Upper lobe of left lung (tissue), 6 donors: ENCODE results near the gene ATF6. TPM values are rescaled to one million over a fixed set of nuclear protein-coding genes. Genes with fewer than 3 reads are reported as not detected.

Experiments
- ATAC-seq, 2 donors: fragments of 200-7000 bp; cut with Tn5 transposase; one replicate each; pipeline ENCODE4 v1.9.1; 2022; ENCODE audit warnings: mild to moderate bottlenecking in 2 of 2, moderate library complexity in 2 of 2; ENCODE audit not compliant: low FRiP score in 2 of 2
- DNase-seq, 2 donors: peaks; one replicate each; pipeline ENCODE4 v3.0.0-alpha.2; 2019 to 2020
- H3K27ac ChIP-seq, 4 donors: fragments of 200-600 bp; sonication (generic); one replicate each; pipeline ENCODE4 v1.5.1; 2016 to 2019
- H3K27me3 ChIP-seq, 4 donors: fragments of 200-600 bp; sonication (generic); one replicate each; pipeline ENCODE4 v1.5.1; 2017 to 2019
- H3K36me3 ChIP-seq, 4 donors: fragments of 200-600 bp; sonication (generic); one replicate each; pipeline ENCODE4 v1.5.1; 2016 to 2019
- H3K4me1 ChIP-seq, 4 donors: fragments of 200-600 bp; sonication (generic); one replicate each; pipeline ENCODE4 v1.5.1; 2018 to 2019
- H3K4me3 ChIP-seq, 4 donors: fragments of 200-600 bp; sonication (generic); one replicate each; pipeline ENCODE4 v1.5.1; 2017 to 2019; ENCODE audit warnings: mild to moderate bottlenecking in 2 of 4, moderate library complexity in 1 of 4
- H3K9me3 ChIP-seq, 4 donors: fragments of 200-600 bp; sonication (generic); one replicate each; pipeline ENCODE4 v1.5.1; 2018 to 2019
- EP300 ChIP-seq, 4 donors: sonication (generic); formaldehyde crosslinking; IDR thresholded peaks; one replicate each; pipeline ENCODE4 v1.5.1; 2017; ENCODE audit warnings: antibody characterized with exemption in 4 of 4, control low read depth in 2 of 4
- POLR2A ChIP-seq, 4 donors: fragments of 450-650 bp; IDR thresholded peaks; one replicate each; pipeline ENCODE4 v1.5.1; 2016 to 2017; ENCODE audit warnings: antibody characterized with exemption in 4 of 4, mild to moderate bottlenecking in 2 of 4
- POLR2AphosphoS5 ChIP-seq, 2 donors: sonication (generic); formaldehyde crosslinking; IDR thresholded peaks; one replicate each; pipeline ENCODE4 v1.5.1; 2017; ENCODE audit warnings: antibody characterized with exemption in 2 of 2
- WGBS, 2 donors: methylation state at CpG; one replicate each; pipeline ENCODE4 v1.1.5; 2017 to 2018; 5-methylcytosine and 5-hydroxymethylcytosine counted together
- total RNA-seq, 6 donors: library from RNA; depleted of rRNA in 4 of 6; stranded (reverse); fragments of >200 nt in 4 of 6; gene quantifications; one replicate each; pipeline versions ENCODE4 v1.1.0 to v1.2.1, GENCODE V29; 2016 to 2021
- TF ChIP-seq, protein P1 (sequence below), 6 experiments: fragments of 450-650 bp in 4 of 6; fragments of 200-600 bp in 2 of 6; sonication (generic) in 2 of 6; IDR thresholded peaks; one replicate each; pipeline ENCODE4 v1.5.1; 2016 to 2019; ENCODE audit warnings: antibody characterized with exemption in 6 of 6
- donor health status: DM: no; HTN: no; CAD: no; lungs with moderate emphysema.
- donor health status: DM: no; HTN: yes; CAD: no; lungs with severe emphysema.

ATF6 gene
- total RNA-seq, 6 donors from 2014 or later = 14.2 to 36.7 (median 27.0) TPM

DNA sequence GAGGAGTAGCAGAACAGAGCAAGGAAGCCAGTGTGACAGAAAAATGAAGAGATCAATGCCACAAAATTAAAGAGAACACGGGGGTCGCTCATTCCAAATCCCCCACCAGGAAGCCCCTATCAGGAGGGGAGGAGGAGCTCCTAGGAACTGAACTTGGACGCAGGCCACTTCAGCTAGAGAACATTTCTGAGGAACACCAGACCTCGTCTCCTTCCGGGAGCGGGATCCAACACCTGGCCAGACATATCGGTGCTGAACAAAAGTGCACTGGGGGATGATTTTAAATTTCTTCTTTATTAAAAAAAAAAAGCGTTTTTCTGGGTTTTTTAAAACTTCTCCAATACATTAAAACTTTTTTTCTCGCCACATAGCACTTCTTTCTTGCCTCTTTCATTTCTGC lies 216.8 kb downstream of the ATF6 start:
- H3K9me3 ChIP-seq = peaks cover 0 to 8% (median 6%) of the 10 kb centered on the region in 4 donors
- H3K36me3 ChIP-seq = no peaks in the 10 kb centered on the region
- no peaks in the 10 kb centered on the region for H3K27me3 ChIP-seq
- WGBS, 2 donors = 74 to 82% methylated on average over 9 of the region's 9 CpGs
- no peak for DNase-seq
- H3K27ac ChIP-seq = no peak overlapping the region
- no peak for ATAC-seq
- TF ChIP-seq, protein P1, sequence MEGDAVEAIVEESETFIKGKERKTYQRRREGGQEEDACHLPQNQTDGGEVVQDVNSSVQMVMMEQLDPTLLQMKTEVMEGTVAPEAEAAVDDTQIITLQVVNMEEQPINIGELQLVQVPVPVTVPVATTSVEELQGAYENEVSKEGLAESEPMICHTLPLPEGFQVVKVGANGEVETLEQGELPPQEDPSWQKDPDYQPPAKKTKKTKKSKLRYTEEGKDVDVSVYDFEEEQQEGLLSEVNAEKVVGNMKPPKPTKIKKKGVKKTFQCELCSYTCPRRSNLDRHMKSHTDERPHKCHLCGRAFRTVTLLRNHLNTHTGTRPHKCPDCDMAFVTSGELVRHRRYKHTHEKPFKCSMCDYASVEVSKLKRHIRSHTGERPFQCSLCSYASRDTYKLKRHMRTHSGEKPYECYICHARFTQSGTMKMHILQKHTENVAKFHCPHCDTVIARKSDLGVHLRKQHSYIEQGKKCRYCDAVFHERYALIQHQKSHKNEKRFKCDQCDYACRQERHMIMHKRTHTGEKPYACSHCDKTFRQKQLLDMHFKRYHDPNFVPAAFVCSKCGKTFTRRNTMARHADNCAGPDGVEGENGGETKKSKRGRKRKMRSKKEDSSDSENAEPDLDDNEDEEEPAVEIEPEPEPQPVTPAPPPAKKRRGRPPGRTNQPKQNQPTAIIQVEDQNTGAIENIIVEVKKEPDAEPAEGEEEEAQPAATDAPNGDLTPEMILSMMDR (IDR thresholded peaks at IDR 0.05) = no peak
- TF ChIP-seq POLR2A (IDR thresholded peaks at IDR 0.05) (no peak), POLR2AphosphoS5 (IDR thresholded peaks at IDR 0.05) (no peak), EP300 (IDR thresholded peaks at IDR 0.05) (no peak)
- peaks cover 0 to 2% (median 0%) of the 10 kb centered on the region in 4 donors for H3K4me1 ChIP-seq
- H3K4me3 ChIP-seq = no peak overlapping the region

DNA sequence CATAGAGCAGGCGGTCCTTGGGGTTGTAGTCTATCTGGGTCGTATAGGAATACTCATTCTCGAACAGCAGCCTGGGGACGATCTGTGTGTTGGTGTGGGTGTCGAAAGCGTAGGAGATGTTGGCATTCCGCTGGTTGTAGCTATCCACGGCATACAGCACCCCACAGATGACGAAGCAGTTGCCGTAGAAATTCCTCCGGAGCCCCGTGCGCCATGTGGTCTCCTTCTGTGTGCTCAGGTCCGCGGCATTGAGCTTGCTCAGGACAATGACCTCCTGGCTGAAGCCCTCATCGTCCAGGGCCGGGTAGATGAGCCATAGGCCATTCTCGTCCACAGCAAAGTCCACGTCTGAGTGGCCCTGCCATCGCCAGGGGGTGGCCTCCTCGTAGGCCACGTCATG lies 217.6 kb downstream of the ATF6 start:
- Histone ChIP-seq H3K4me3 (no peak overlapping the region), H3K9me3 (peaks cover 0 to 8% (median 6%) of the 10 kb centered on the region in 4 donors), H3K4me1 (peaks cover 0 to 2% (median 0%) of the 10 kb centered on the region in 4 donors), H3K27me3 (no peaks in the 10 kb centered on the region), H3K36me3 (no peaks in the 10 kb centered on the region), H3K27ac (no peak overlapping the region)
- TF ChIP-seq, protein P1 (IDR thresholded peaks at IDR 0.05) = no peak
- no peak for TF ChIP-seq EP300 (IDR thresholded peaks at IDR 0.05)
- TF ChIP-seq POLR2A (IDR thresholded peaks at IDR 0.05) = no peak
- TF ChIP-seq POLR2AphosphoS5 (IDR thresholded peaks at IDR 0.05) = no peak
- no peak for ATAC-seq
- 95 to 96% methylated on average over 21 to 22 of the region's 22 CpGs for WGBS, 2 donors
- DNase-seq = peak in 1 of 2 donors; percentile 46

DNA sequence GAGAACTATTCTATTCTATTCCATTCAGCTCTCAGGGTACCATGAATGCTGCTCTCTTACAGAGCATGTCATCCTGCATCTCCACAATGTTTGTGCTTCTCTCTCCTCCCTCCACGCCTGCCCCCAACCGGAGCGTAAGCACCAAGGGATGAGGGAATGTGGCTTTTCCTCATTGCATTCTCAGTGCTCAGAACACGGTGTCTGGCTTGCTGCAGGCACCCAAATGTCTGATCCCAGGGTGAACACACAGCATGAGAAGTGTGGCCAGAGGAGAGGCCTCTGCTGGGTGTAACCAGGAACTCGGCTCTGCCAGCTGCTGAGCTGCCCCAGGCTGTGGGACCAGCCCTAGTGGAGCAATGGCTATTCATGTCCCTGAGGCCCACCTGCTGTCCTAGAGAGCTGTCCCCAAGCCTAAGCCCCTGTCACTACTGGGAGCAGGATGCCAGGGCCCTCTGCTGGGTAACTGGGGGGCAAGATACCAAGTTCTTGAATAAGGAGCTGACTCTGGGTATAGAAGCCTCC lies 219.2 kb downstream of the ATF6 start:
- no peak overlapping the region for H3K4me3 ChIP-seq
- no peak for DNase-seq
- H3K9me3 ChIP-seq = peaks cover 0 to 8% (median 6%) of the 10 kb centered on the region in 4 donors
- H3K36me3 ChIP-seq = no peaks in the 10 kb centered on the region
- TF ChIP-seq POLR2A (IDR thresholded peaks at IDR 0.05) (no peak), EP300 (IDR thresholded peaks at IDR 0.05) (no peak), POLR2AphosphoS5 (IDR thresholded peaks at IDR 0.05) (no peak)
- TF ChIP-seq, protein P1 (IDR thresholded peaks at IDR 0.05) = no peak
- no peak overlapping the region for H3K27ac ChIP-seq
- no peak for ATAC-seq
- H3K4me1 ChIP-seq = peaks cover 0 to 6% (median 2%) of the 10 kb centered on the region in 4 donors
- 69 to 80% methylated on average over 5 of the region's 5 CpGs for WGBS, 2 donors
- H3K27me3 ChIP-seq = no peaks in the 10 kb centered on the region

DNA sequence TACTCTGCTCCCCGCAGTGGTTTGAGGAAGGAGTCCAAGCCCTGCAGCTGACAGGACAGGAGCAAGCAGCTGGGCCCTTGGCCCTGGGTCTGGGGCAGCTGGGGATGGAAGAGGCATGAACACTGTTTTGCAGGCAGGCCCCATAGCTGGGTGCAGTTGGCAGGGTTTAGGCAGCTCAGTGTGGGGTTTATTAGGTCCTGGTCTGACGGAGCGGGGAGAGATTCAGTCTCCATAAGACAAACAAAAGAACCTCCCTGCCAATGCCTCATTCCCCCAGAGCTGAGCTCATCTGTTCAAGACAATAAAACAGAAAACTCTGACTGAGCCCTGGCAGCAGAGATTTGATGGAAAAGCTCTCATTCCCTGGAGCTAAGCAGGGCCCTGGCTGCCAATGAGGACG lies 220.2 kb downstream of the ATF6 start:
- TF ChIP-seq, protein P1 (IDR thresholded peaks at IDR 0.05) = no peak
- no peak for TF ChIP-seq POLR2AphosphoS5 (IDR thresholded peaks at IDR 0.05)
- TF ChIP-seq POLR2A (IDR thresholded peaks at IDR 0.05) = no peak
- no peak for TF ChIP-seq EP300 (IDR thresholded peaks at IDR 0.05)
- Histone ChIP-seq H3K27me3 (no peaks in the 10 kb centered on the region), H3K36me3 (no peaks in the 10 kb centered on the region), H3K4me3 (no peak overlapping the region), H3K9me3 (peaks cover 0 to 8% (median 6%) of the 10 kb centered on the region in 4 donors), H3K27ac (no peak overlapping the region), H3K4me1 (peaks cover 0 to 6% (median 2%) of the 10 kb centered on the region in 4 donors)
- DNase-seq (no peak), ATAC-seq (peak in 1 of 2 donors; percentile 3)
- WGBS, 2 donors = 66 to 79% methylated on average over 4 of the region's 4 CpGs

DNA sequence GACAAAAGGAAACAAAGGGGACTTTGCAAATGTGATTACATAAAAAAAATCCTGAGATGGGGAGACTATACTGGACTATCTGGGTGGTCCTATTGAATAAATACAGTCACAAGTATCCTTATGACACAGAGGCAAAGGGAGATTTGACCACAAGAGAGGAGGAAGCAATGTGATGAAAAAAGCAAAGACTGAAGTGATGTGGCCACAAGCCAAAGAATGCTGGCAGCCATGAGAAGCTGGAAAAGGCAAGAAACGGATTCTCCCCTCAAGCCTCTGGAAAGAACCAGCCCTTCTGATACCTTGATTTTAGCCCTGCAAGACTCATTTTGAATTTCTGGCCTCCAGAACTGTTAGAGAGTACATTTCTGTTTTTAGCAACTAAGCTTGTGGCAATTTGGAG lies 221.2 kb downstream of the ATF6 start:
- no peaks in the 10 kb centered on the region for H3K36me3 ChIP-seq
- ATAC-seq (no peak), DNase-seq (no peak)
- no peak overlapping the region for H3K4me3 ChIP-seq
- no peak overlapping the region for H3K27ac ChIP-seq
- TF ChIP-seq POLR2A (IDR thresholded peaks at IDR 0.05) (no peak), EP300 (IDR thresholded peaks at IDR 0.05) (no peak), POLR2AphosphoS5 (IDR thresholded peaks at IDR 0.05) (no peak)
- TF ChIP-seq, protein P1 (IDR thresholded peaks at IDR 0.05) = no peak
- H3K27me3 ChIP-seq = no peaks in the 10 kb centered on the region
- peaks cover 0 to 6% (median 2%) of the 10 kb centered on the region in 4 donors for H3K4me1 ChIP-seq
- 58 to 64% methylated on average over 1 of the region's 1 CpG for WGBS, 2 donors
- peaks cover 0 to 8% (median 6%) of the 10 kb centered on the region in 4 donors for H3K9me3 ChIP-seq
